OCI-LY7 (cell line): Measurements from ENCODE around the gene RASGRP3.

Experiments used
- EZH2phosphoT487 ChIP-seq: fragments of 200-600 bp; sonication (generic); IDR thresholded peaks from 2 replicates; pipeline ENCODE4 v1.6.1; 2018; ENCODE audit warnings: low read depth, borderline replicate concordance, mild to moderate bottlenecking, mixed run types, antibody characterized with exemption, low read length, moderate library complexity, mixed read lengths
- TF ChIP-seq, protein P1 (sequence below): fragments of 200-600 bp; sonication (generic); conservative IDR thresholded peaks from 2 replicates; pipeline ENCODE4 v1.5.1; 2014; ENCODE audit warnings: mild to moderate bottlenecking, antibody characterized with exemption, low read length, moderate library complexity, mixed read lengths

DNA sequence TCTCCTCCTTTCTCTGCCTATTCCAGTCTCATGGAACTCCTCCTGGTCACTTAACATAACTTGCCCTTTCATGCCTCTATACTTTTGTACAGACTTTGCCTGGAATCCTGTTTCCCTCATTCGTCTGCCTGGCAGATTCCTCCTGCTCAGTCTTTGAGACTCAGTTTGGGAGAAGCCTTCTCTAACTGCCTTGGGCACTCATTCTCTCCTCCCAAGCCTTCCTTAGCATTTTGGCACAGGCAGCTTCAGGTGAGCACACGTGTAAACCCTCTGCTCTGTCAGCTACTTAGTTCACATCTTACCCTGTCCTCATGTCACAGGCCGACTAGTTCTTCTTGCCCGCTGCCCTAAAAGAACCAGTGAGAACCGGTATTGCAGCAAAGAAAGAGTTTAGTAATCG, 128.6 kb downstream of the RASGRP3 start:
- TF ChIP-seq, protein P1, sequence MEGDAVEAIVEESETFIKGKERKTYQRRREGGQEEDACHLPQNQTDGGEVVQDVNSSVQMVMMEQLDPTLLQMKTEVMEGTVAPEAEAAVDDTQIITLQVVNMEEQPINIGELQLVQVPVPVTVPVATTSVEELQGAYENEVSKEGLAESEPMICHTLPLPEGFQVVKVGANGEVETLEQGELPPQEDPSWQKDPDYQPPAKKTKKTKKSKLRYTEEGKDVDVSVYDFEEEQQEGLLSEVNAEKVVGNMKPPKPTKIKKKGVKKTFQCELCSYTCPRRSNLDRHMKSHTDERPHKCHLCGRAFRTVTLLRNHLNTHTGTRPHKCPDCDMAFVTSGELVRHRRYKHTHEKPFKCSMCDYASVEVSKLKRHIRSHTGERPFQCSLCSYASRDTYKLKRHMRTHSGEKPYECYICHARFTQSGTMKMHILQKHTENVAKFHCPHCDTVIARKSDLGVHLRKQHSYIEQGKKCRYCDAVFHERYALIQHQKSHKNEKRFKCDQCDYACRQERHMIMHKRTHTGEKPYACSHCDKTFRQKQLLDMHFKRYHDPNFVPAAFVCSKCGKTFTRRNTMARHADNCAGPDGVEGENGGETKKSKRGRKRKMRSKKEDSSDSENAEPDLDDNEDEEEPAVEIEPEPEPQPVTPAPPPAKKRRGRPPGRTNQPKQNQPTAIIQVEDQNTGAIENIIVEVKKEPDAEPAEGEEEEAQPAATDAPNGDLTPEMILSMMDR: no peak
- no peak for TF ChIP-seq EZH2phosphoT487
